HG03521 (cell line): ENCODE measurements around the gene PTAFR.

Experiments
- ATAC-seq: cut with Tn5 transposase; IDR thresholded peaks from one replicate; pipeline ENCODE4 v1.9.1; 2021; ENCODE audit warnings: mild to moderate bottlenecking, moderate library complexity; ENCODE audit not compliant: unreplicated experiment

Gene PTAFR

DNA sequence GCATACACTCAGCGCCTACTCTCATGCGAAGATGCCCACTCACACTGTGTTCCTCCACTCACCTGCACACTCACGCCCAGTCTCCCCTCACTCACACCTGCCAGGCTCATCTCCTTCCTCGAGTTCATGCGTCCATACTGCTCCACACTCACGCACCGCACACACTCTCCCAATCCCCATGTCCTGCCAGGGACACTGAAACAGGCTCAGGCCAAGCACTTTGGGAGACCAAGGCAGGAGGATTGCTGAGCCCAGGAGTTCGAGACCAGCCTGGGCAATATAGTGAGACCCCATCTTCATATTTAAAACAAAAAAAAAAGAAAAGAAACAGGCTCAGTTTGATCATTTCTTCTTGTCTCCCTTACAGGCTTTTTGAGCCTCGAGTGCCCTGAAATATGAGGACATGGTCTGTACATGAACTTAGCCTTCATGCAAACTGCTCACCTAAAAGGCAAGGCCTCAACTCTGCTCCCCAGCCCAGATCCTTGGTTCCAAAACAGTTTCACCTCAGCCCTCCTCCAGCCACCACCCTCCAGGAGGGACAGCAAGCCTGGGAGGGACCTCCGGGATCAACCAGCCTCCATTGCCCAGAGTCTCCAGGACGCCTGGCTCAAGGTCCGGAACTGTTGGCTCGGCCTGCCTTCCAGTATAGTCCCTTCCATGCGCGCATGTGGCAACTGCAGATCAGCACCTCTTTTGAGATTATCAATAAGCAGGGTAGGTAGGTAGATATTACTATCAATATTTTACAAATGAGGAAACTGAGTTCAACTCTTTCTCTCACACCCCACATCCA lies 2.4 kb upstream of the PTAFR start:
- ATAC-seq: no peak

DNA sequence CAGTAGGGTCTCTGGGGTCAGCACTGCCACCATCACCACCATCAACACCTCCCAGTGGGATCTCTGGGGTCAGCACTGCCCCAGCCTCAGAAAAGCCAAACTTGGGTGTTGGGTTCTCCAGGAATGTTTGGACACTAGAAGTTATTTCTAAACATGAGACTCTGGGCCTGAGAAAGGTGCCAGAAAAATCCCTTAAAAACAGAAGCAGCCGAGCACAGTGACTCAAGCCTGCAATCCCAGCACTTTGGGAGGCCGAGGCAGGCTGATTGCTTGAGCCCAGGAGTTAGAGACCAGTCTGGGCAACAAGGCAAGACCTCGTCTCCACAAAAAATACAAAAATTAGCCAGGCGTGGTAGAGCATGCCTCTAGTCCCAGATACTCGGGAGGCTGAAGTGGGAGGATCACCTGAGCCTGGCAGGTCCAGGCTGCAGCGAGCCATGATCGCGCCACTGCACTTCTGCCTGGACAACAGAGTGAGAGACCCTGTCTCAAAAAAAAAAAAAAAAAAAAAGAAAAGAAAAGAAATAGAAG lies 470 bp downstream of the PTAFR start:
- no peak for ATAC-seq

DNA sequence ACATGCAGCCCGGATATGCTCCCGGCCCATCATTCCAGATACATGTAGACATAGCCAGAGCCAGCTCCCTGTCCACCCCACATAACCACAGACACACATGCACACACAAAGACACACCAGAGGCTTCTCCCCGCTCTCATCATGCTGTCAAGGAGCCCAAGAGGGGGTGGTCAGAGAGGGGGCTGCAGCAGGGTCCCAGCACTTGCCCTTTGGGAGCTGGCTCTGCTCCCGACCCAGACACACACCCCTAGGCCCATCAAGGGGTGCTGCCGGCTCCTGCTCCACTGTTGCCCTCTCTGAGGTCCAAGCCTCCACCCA lies 2.6 kb downstream of the PTAFR start:
- no peak for ATAC-seq

DNA sequence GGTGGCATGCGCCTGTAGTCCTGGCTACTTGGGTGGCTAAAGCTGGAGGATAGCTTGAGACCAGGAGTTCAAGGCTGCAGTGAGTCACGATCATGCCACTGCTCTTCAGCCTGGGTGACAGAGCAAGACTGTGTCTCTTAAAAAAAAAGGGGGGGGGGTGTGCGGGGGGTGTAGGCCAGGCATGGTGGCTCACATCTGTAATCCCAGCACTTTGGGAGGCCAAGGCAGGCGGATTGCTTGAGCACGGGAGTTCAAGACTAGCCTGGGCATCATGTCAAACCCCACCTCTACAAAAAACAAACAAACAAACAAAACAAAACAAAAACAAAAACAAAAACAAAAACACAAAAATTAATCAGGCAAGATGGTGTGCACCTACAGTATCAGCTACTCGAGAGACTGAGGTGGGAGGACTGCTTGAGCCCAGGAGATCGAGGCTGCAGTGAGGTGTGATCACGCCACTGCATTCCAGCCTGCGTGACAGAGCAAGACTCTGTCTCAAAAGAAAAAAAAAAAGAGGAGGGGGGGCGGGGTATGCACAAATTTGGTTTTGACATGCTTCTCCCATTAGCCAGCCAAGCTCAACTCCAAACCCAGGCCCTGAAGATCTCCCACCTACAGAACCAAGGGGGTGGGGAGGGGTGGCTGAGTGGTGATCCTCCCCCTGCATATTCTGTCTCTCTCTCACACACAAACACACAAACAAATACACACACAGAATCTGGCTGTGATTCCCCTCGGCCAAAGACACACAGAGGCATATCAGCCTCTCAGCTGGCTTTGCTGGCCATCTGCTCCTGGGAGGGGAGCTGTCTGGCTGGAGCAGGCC lies 3.1 kb downstream of the PTAFR start:
- no peak for ATAC-seq

DNA sequence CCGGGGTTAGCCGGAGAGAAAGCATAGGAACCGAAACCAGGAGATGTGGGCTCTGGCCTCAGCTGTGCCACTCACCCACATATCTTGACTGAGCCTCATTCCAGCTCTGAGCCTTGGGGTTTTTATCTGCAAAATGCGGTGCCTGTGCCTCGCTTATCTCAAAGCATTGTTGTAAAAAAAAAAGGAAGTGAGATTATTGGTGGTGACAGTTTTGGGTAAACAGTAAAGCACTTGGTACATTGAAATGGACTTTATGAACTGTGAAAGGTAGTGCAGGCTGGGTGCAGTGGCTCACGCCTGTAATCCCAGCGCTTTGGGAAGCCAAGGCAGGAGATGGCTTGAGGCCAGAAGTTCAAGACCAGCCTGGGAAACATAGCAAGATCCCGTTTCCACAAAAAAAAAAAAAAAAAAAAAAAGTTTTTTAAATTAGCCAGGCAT lies 3.8 kb downstream of the PTAFR start:
- ATAC-seq: peak; percentile 58

DNA sequence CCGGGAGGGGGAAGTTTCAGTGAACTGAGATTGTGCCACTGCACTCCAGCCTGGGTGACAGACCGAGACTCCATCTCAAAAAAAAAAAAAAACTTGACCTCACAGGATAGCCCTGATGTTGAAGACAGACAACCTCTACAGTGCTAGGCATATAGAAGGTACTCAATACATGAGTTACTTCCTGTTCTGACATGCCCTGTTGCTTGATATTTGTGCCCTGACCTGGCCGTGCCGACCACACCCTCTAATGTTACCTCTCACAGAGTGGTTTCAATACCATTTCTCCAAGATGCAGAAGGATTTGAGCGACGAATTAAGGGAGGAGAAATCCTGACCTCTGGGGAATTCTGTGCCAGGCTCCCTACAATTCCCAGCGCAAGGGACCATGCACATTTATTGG lies 5.2 kb downstream of the PTAFR start:
- no peak for ATAC-seq

DNA sequence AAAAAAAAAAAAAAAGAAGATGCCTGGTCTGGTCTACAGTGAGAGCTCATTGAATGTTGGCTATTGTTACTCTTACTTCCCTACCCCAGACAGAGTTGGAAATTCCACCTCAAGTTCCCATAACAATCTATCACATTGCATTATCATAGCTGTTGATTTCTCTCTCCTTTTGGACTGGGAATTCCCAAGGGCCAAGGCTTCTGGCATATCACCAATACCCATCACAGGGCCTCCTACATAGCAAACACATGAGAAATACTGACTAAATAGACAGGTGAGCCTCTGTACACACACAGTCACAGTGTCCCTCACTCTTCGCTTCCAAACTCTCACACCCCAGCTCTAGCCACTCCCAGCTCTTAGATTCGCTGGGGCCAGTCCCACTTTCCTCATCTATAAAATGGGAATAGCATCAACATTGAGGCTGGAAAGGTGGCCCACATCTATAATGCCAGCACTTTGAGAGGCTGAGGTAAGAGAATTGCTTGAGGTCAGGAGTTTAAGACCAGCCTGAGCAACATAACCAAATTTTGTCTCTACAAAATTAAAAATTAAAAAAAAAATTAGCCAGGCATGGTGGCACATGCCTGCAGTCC lies 6.4 kb downstream of the PTAFR start:
- no peak for ATAC-seq

DNA sequence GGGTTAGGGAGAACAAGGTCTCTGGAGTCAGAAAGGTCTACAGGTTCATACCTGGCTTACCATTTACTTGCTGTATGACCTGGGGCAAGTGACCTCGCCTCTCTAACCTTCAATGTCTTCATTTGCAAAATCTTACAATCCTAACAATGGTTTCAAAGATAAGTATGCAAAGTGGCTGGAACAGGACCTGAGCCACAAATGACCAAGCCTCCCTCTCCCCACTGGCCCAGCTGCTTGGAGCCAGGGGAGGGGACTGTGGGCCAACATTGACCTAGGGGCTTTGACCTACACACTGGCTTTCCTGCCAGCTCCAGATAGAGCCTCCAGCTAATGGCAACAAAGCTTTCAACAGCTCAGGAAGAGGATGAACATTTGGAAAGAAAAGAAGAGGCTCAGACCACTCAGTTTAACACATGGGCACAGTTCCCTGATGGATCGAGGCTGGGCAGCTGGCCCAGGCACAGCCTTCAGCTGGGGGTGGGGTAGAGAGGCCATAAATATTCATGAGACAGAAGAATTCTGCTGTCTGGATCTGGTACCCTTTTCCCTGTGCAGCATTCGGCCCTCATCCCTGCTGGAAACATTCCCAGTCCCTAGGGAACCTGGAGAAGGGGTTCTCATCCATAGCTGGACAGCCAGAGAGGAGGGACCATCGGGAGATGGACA lies 12.9 kb downstream of the PTAFR start:
- no peak for ATAC-seq

DNA sequence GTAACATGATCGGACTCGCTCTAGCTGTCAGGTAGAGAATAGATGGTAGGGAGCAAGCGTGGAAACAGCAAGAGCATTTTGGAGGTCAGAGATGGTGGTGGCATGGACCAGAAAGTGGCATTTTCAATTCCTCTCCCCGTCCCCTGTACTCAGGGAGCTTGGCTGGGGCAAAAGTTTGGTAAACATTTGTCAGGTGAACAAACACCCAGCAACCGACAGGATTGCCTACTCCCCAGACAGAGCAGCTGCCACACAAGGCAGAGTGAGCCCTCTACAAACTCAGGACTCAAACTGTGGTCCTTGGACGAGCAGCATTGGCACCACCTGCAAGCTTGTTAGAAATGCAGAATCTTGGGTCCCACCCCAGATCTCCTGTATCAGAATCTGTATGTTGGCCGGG lies 14.3 kb downstream of the PTAFR start:
- no peak for ATAC-seq

DNA sequence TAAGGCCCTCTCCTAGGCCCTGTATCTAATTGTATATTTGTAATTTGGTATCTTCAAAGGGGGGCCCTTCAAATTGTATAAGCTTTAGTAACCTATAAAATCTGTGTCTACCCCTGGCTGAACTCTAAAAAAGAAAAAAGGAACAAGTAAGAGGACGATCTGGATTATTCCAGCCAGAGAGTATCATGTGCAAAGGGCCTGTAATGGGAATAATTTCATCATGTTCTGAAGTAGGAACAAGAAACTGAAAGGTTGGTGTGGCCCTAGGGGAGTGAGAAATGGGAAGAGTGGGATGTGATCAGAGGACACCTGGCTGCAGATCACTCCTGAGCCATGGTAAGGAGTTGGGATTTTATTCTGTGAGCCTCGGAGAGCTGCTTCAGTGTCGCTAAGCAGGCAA lies 14.7 kb downstream of the PTAFR start:
- ATAC-seq: no peak

DNA sequence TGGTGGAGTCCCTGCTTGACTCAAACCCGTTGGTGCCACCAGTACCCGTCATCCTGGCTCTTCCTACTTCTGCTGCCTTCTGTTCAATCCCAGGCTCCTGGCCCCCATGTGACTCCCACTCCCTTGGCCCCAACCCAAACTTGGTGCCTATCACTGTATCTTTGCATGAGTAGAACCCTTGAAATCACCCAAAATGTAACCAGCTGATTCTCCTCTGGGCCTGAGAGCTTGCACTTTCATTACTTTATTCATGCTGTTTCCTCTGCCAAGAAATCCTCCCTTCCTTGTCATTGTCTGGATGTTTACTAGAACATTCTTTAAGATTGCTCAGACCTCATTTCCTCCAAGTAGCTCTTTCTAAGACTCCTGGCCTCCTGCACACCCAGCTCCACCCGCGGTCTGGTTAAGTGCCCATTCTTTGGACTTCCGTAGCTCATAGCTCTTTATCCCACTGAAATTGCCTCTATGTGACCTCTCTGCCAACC lies 15.7 kb downstream of the PTAFR start:
- ATAC-seq: no peak

DNA sequence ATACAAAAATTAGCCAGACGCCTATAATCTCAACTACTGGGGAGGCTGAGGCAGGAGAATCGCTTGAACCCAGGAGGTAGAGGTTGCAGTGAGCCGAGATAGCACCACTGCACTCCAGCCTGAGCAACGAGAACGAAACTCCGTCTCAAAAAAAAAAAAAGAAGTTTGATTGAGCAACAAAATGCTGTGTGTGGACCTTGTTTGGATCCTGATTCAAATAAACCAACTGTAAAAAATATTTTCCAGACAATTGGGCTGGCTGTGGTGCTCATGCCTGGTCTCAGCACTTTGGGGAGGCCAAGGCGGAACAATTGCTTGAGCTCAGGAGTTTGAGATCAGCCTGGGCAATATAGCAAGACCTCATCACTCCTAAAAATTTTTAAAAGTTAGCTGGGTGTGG lies 16.8 kb downstream of the PTAFR start:
- ATAC-seq: no peak

DNA sequence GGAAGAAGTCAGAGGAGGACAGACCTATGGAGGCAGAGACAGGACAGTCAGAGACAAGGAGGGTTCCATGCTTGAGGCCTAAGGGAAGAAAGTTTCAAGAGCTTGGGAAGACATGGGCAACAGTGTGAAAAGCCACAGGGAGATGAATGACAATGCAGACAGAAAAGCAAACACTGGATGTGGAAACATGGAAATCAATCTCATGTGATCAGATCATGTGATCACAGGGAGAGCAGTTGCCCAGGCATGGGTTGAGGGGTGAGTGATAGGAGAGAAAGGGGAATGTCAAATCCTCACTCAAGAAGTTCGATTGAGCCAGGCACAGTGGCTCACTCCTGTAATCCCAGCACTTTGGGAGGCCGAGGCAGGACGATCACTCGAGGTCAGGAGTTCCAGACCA lies 17.2 kb downstream of the PTAFR start:
- ATAC-seq: no peak

DNA sequence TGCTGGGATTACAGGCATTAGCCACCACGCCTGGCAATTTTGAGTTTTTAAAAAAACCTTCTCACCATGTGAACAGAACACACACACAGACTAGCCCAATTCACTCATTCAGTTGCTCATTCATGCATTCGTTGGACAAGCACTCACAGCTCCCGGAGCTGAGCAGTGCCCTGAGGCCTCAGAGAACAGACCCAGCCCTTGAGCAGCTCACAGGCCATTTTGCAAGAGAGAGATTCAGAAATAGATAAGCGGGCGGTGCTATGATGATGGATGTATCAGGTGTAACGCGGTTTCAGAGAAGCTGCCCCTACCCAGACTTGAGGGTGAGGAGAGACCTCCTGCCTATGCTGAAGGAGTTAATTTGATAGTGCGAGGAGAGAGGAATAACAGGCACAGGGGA lies 18.6 kb downstream of the PTAFR start:
- no peak for ATAC-seq

DNA sequence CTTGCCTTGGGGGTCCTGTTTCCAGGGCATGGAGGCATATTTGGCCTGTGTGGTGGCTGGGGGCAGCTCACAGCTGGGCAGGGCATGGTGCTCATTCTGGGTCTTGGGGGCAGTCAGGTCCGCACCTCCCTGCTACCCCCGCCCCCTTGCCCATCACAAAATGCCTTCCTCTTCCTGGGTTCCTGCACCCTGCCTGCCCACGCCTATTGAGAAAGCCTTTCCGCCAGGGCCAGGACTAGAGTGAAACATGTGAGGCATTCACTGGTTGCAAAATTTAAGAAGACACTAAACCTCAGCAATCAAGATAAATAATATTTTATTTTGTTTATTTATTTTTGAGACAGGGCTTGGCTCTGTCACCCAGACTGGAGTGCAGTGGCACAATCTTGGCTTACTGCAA lies 19.7 kb downstream of the PTAFR start:
- no peak for ATAC-seq

DNA sequence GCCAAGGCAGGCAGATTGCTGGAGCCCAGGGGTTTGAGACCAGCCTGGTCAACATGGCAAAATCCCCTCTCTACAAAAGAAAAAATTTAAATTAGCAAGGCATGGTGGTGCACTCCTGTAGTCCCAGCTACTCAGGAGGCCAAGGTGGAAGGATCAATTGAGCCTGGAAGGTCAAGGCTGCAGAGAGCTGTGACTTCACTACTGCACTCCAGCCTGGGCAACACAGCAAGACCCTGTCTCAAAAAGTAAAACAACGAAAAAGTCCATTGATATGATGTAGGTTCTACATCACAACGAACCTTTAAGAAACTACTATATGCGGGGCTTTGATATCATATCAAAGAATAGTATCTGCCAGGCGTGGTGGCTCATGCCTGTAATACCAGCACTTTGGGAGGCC lies 20.9 kb downstream of the PTAFR start:
- no peak for ATAC-seq

DNA sequence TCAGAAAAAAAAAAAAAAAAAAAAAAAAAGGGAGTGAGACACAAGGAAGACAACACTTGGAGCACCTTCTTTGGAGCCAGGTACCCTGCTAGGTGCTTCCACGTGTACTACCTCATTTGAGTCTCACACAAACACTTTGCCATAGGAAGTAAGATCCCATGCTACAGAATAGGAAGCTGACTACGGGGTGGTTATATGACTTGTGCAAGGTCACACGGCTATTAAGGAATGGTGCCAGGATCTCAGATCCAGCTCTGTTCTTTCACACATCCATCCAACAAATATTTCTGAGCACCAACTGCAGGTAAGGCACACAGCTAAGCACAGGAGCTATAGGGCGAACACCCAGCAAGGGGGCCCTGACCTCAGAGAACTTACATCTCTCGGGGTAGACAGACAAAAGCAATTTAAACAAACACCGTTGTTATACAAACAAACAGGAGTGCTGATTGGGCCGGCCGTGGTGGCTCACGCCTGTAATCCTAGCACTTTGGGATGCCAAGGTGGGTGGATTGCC lies 22.4 kb downstream of the PTAFR start:
- no peak for ATAC-seq

DNA sequence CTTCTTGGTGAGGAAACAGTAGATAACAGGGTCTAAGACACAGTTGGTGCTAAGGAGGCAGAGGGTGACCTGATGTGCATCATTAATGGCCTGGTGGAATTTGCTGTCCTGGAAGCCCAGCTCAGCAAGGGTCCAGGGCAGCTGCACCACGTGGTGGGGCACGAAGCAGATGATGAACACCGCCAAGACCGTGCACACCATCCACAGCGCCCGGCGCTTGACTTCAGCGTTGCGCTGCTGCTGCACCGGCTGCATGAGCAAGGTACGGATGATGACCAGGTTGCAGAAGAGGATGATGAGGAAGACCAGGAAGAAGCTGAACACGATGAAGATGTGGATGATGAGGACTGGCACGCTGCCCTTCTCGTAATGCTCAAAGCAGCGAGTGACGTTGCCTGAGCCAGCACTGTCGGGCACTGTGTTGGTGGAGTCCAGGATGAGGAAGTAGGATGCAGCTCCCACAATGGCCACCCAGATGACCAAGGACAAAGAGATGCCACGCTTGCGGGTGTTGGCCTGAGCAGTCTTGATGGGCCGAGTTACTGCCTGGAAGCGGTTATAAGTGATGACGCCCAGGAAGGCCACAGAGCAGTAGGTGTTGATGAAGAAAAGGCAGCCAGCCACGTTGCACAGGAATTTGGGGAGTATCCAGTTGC lies 26.2 kb downstream of the PTAFR start:
- ATAC-seq: no peak

DNA sequence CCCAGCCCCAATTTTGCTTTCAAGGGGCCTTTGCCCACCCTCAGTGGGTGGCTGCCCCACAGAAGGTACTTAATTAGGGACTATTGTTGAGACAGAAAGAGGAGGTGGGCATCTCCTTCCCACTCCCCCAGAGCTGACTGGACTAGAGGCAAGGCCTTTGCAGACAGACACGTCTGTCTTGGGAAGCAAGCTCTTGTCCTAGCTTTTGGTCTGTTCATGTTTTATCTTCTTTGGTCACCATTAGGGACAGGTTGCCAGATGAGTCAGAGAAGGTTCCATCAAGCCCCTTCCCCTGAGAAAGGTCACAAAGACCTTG lies 27.7 kb downstream of the PTAFR start:
- no peak for ATAC-seq

DNA sequence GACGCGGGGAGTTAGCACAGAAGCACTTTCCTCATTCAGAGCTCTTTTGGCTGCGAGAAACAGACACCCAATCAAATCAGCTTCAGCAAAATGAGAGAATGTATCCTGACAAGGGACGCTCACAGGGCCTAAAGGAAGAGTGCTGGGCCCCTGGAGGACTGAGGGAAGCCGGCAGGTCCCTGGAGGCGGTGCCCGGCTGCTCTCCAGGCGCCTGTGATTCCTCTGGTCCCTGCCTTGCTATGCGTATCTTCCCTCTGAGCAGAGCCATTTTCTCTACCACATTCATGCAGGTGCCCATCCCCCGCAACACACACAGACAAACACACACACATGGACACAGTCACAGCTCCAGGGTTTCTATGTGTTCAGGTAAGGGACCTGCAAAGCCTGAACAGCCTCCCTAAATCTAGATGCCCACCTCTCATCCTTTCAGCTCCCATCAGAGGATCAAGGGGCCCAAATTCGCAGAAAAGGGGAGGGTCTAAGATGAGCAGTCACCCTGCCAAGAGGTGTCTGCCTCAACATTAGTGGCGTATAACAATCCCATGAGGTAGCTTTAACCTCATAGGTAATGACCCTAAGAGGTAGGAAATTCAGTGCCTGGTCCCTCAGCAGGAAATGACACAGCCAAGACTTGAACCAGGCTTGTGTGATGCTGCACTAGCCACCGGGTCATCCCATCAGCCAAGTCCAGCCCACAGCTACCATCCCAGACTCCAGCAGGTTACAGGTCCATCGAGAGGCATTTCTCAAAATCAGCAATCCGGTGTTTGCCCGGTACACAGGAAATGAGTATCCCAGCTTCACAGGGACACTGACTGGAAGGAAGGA lies 29.0 kb downstream of the PTAFR start:
- ATAC-seq: peak; percentile 15
